Forelimb muscle (tissue), 1 donor: ENCODE data around the gene YRDC. TPM values are rescaled to one million over a fixed set of nuclear protein-coding genes. Genes with fewer than 3 reads are reported as not detected.
"Not testable (repeated sequence)": the region's sequence is repeated elsewhere in the genome, so short reads cannot be mapped to it uniquely, and the experiment has no call there.

ENCODE experiments used
- DNase-seq: peaks from one replicate; pipeline ENCODE4 v3.0.0-alpha.2; 2013; ENCODE audit warnings: low read depth
- polyA plus RNA-seq: library from polyadenylated mRNA; unstranded; fragments of 120-200 nt; gene quantifications from one replicate; pipeline ENCODE4 v1.2.1, GENCODE V29; 2013; ENCODE audit not compliant: insufficient read length

The YRDC gene
- polyA plus RNA-seq, 1 donor, result 6.3 TPM

GRCh38 chr1:37821481-37821880 lies 13.5 kb upstream of the YRDC start:
- DNase-seq, result no peak

- no peak for DNase-seq
These were observed 9.5 kb upstream of the YRDC start for GRCh38 chr1:37817481-37817880.

- no peak for DNase-seq
These were observed 6.2 kb upstream of the YRDC start for GRCh38 chr1:37814252-37814651.

DNA sequence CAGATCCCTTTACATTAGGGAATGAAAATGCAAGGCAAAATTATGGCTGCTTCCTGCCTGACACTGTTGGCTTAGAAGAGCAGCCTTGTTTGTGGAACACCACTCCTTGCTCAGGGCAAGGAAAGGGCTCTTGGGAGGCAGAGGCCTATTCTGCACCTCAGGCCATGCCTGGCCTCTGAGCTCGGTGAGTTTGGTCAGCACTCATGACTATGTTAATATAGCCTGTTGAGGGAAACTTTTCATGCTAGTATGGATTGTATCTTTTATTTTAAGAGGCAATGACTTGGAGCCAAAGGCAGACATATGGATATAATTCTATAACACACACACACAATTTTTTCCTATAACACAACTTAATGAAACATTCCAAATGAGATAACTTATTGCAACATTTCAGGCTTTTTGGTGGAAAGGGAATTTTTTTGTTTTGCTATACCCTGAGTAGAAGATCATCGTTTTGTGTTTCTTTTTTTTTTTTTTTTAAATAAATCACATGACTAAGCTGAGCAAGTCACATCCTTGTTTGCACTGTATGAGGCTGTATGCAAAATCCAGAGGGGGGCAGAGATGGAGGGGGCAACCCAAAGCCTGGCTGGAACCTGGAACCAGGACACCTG lies 5.6 kb upstream of the YRDC start:
- DNase-seq, result no peak

- DNase-seq, result no peak
These were observed 3.1 kb upstream of the YRDC start for GRCh38 chr1:37811027-37811655.

GRCh38 chr1:37809942-37810341 lies 1.9 kb upstream of the YRDC start:
- no peak for DNase-seq

GRCh38 chr1:37808369-37809319 lies 636 bp upstream of the YRDC start:
- DNase-seq, result no peak

GRCh38 chr1:37807220-37807554 lies 821 bp downstream of the YRDC start:
- DNase-seq, result no peak

DNA sequence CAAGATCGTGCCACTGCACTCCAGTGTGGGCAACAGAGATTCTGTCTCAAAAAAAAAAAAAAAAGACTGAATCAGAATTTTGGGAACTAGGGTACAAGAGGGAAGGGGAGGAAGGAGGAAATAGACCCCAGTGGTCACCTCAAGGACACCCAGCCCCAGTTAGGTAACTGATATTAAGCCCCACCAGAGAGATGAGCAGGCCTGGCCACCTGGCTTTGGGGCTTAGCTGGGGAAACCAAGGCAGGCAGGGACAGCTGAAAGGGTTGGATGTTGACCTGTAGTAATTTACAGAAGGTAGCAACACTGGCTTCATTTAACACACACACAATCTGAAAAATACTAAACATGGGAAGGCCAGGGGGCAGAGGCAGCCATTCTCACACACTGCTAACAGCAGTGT lies 5.6 kb downstream of the YRDC start:
- DNase-seq, result no peak

GRCh38 chr1:37797750-37798345 lies 10.2 kb downstream of the YRDC start:
- no peak for DNase-seq

GRCh38 chr1:37795340-37796125 lies 12.5 kb downstream of the YRDC start:
- DNase-seq, result no peak

DNA sequence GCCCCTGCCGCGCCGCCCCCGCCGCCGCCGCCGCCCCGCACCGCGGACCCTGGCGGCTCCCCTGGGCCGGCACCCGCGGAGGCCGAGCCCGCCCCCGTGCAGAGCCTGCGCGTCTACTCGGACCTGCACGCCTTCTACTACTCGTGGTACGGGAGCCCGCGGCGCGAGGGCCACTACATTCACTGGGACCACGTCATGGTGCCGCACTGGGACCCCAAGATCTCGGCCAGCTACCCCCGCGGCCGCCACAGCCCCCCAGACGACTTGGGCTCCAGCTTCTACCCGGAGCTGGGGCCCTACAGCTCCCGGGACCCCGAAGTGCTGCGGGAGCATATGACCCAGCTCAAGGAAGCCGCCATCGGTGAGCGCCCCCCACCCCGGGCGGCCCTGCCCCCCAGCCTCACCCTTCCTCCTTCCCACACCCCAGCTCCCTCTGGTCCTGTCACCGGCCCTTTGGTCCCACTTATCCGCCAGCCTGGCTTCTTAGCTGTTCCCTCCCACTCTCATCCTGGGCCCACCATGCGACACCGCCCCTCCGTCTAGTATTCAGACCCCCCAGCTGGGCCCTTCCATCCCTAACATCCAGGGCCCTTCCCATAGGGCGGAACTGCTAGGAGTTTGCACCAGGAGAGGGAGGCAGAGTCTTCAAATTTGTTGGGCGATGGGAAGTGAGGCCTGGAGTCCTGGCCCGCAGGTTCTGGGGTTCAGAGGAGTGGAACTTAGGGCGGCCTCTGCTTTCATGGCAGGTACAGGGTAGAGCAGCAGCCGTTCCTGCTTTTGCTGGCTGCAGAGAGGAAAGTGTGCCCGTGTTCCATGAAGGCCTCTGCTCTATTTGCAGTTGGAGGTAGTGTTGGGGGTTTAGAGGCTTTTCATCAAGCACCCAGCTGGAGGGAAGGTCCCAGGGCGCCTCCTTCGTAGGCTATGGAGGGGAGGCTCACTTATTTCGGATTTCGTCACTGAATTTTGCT lies 13.4 kb downstream of the YRDC start:
- DNase-seq, result no peak

DNA sequence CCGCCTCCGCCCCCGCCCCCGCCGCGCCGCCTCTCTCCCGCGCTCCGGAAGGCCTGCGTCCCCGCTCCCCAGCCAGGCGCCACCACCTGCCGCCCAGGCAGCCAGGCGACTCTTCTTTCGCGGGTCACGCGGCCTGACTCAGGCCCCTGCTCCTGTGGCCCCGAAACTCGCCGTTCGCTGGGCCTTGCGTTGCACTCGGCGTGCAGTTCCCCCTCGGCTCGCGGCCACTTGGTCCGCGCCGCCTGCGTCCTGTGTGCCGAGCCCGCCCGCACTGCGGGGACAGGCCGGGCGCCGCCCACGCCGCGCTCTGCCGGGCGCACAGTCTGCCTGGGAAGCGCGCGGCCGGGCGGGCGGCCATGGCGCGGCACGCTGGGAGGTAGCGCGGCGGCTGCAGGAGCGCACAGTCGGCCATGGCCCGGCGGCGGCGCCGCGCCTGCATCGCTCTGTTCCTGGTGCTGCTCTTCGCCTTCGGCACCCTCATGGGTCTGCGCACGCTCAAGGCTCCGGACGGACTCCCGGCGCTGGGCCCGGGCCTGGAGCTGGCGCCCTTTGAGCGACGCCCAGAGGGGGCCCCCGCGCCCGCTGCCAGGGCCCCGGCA lies 14.1 kb downstream of the YRDC start, which contains the start of gene MANEAL:
MANEAL (plus strand) TSS at position 75 of the 599 bp plus-strand sequence; CDS start at position 411, 336 bp downstream.
- no peak for DNase-seq

DNA sequence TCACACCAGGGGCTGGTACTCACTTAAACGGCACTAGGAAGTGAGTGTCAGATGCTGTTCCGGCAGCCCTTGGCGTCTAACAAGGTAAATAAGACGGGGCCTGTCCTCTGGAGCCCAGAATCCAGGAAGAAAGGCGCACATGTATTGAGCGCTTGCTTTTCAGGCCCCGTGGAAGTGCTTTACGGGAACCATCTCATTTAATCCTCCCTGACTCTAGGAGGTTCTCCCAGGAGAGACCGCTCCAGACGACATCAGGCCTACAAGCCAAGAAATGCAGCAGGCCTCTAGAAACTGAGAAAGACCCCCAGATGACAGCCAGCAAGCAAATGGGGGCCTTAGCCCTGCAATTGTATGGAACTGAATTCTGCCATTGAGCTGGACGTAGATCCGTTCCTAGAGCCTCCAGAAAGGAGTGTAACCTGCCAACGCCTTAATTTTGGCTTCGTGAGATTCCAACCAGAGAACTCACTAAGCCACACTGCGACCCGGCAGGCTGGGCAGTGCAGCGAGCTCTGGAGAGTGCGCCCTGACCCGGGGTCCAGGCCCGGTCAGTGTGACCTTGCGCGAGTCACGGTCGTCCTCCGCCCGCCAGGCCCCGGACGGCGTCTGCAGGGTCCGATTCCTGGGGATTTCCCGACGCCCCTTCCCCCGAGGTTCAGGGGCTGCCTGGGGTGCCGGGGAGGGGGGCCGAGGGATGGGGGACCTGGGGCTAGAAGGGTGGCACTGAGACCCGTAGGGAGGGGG lies 14.9 kb downstream of the YRDC start:
- DNase-seq, result no peak

- DNase-seq, result no peak
These were observed 25.5 kb downstream of the YRDC start for GRCh38 chr1:37782491-37782890.

GRCh38 chr1:37778654-37779053 lies 29.4 kb downstream of the YRDC start:
- no peak for DNase-seq

DNA sequence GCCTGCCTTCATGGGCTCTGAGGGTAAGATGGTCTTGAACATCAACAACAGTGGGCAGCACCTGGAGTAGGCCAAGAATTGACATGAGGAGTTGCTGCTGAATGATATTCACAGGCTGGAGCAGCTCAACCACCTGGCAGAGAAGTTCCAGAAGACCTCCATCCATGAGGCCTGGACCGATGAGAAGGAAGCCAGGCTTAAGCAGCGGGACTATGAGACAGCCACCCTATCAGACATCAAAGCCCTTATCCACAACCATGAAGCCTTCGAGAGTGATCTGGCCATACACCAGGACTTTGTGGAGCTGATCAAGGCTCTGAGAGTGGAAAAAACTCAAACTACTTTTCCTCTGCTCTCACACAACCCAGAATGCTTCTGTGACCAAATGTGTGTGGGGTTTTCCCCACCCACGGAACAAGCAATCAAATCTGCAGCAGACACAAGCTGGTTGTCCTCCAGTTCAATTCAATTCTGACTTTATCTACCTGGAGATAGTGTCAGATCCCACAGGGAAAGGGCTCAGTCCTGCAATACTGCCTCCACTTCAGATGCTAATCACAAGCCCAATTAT lies 31.0 kb downstream of the YRDC start:
- no peak for DNase-seq

DNA sequence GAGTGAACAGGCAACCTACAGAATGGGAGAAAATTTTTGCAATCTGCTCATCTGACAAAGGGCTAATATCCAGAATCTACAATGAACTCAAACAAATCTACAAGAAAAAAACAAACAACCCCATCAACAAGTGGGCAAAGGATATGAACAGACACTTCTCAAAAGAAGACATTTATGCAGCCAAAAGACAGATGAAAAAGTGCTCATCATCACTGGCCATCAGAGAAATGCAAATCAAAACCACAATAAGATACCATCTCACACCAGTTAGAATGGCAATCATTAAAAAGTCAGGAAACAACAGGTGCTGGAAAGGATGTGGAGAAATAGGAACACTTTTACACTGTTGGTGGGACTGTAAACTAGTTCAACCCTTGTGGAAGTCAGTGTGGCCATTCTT lies 36.6 kb downstream of the YRDC start:
- DNase-seq, result not testable (repeated sequence)

- DNase-seq, result no peak
These were observed 40.5 kb downstream of the YRDC start for GRCh38 chr1:37767488-37767887.
